OCI-LY1 (cell line): ENCODE data around the gene TAF3.

Experiments
- H2AFZ ChIP-seq: fragments of 200-600 bp; sonication (generic), shearing (Covaris generic); 2 replicates; pipeline ENCODE4 v1.6.0; 2014; ENCODE audit warnings: antibody characterized with exemption, mild to moderate bottlenecking, low read length
- H3F3A ChIP-seq: fragments of 200-600 bp; sonication (generic), shearing (Covaris generic); 2 replicates; pipeline ENCODE4 v1.6.0; 2014; ENCODE audit warnings: mild to moderate bottlenecking, antibody characterized with exemption, low read length, moderate library complexity; ENCODE audit not compliant: insufficient read depth
- H3K27ac ChIP-seq: fragments of 200-600 bp; sonication (generic); 2 replicates; pipeline ENCODE4 v1.5.1; 2014; ENCODE audit warnings: low read length, mixed run types, mild to moderate bottlenecking, low read depth; ENCODE audit not compliant: poor library complexity, severe bottlenecking
- H3K27me3 ChIP-seq: fragments of 200-600 bp; sonication (generic); 2 replicates; pipeline ENCODE4 v1.6.0; 2014; ENCODE audit warnings: antibody characterized with exemption, mild to moderate bottlenecking, low read length, moderate library complexity; ENCODE audit not compliant: insufficient read depth
- H3K36me3 ChIP-seq: fragments of 200-600 bp; sonication (generic); 2 replicates; pipeline ENCODE4 v1.6.1; 2014; ENCODE audit warnings: mild to moderate bottlenecking, antibody characterized with exemption, low read length, moderate library complexity, mixed read lengths; ENCODE audit not compliant: insufficient read depth
- H3K4me1 ChIP-seq: fragments of 200-600 bp; sonication (generic); 2 replicates; pipeline ENCODE4 v1.5.1; 2014; ENCODE audit warnings: mild to moderate bottlenecking, low read length, moderate library complexity; ENCODE audit not compliant: insufficient read depth, severe bottlenecking
- H3K4me2 ChIP-seq: fragments of 200-600 bp; sonication (generic), shearing (Covaris generic); 2 replicates; pipeline ENCODE4 v1.6.1; 2014; ENCODE audit warnings: low read length
- H3K4me3 ChIP-seq: fragments of 200-600 bp; sonication (generic); 2 replicates; pipeline ENCODE4 v1.5.1; 2014; ENCODE audit warnings: low read length, low read depth, mild to moderate bottlenecking, mixed read lengths; ENCODE audit not compliant: poor library complexity, severe bottlenecking
- H3K79me2 ChIP-seq: fragments of 200-600 bp; shearing (Covaris generic); 2 replicates; pipeline ENCODE4 v1.6.1; 2016; ENCODE audit warnings: mixed run types, low read length, mixed read lengths; ENCODE audit not compliant: insufficient read depth
- H3K9ac ChIP-seq: fragments of 200-600 bp; sonication (generic), shearing (Covaris generic); 2 replicates; pipeline ENCODE4 v1.6.1; 2014; ENCODE audit warnings: mild to moderate bottlenecking, low read length, mixed read lengths
- H3K9me2 ChIP-seq: fragments of 200-600 bp; sonication (generic), shearing (Covaris generic); 2 replicates; pipeline ENCODE4 v1.6.1; 2014; ENCODE audit warnings: low read depth, mild to moderate bottlenecking, low read length, mixed read lengths
- H3K9me3 ChIP-seq: fragments of 200-600 bp; shearing (Covaris generic); 2 replicates; pipeline ENCODE4 v1.6.1; 2014; ENCODE audit warnings: low read length, mixed read lengths
- H4K20me1 ChIP-seq: fragments of 200-600 bp; sonication (generic), shearing (Covaris generic); 2 replicates; pipeline ENCODE4 v1.6.0; 2016; ENCODE audit warnings: mild to moderate bottlenecking, low read length; ENCODE audit not compliant: insufficient read depth
- CTCF ChIP-seq: fragments of 200-600 bp; sonication (generic), shearing (Covaris generic); IDR thresholded peaks from 2 replicates; pipeline ENCODE4 v1.5.1; 2017; ENCODE audit warnings: mild to moderate bottlenecking, antibody characterized with exemption, low read length, moderate library complexity, mixed read lengths
- EZH2 ChIP-seq: fragments of 200-600 bp; sonication (generic), shearing (Covaris generic); IDR thresholded peaks from 2 replicates; pipeline ENCODE4 v1.8.0; 2017; ENCODE audit warnings: borderline replicate concordance, mixed run types, mild to moderate bottlenecking, antibody characterized with exemption, low read length, moderate library complexity, mixed read lengths

Gene TAF3

DNA sequence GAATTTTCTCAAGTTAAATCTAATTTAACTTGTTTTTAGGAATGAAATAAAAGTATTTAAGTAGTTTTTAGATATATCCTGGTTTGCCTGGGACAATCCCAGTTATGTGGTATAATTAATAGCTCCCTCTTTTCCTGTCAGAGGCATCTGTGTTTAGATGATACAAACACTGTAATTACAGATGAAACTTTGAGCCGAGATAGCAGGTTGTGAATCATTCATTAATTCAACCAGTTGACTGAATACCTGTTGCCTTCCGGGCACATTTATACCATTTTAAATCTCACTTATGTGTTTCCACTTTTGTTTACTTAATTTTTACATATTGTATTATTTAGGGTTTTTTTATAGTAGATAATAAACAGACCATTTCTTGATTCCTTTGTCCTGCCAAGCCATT is 154.1 kb downstream of the TAF3 start:
- H3K79me2 ChIP-seq, result no peaks in the 10 kb centered on the region
- H3K27me3 ChIP-seq, result no peaks in the 10 kb centered on the region
- no peak overlapping the region for H2AFZ ChIP-seq
- no peaks in the 10 kb centered on the region for H3F3A ChIP-seq
- no peak overlapping the region for H3K27ac ChIP-seq
- no peak overlapping the region for H3K4me2 ChIP-seq
- H3K9me2 ChIP-seq, result no peaks in the 10 kb centered on the region
- H3K36me3 ChIP-seq, result no peaks in the 10 kb centered on the region
- H3K9me3 ChIP-seq, result no peaks in the 10 kb centered on the region
- H3K4me1 ChIP-seq, result no peaks in the 10 kb centered on the region
- H4K20me1 ChIP-seq, result no peaks in the 10 kb centered on the region
- H3K9ac ChIP-seq, result no peak overlapping the region
- TF ChIP-seq EZH2, result no peak
- no peak for TF ChIP-seq CTCF
- no peak overlapping the region for H3K4me3 ChIP-seq

DNA sequence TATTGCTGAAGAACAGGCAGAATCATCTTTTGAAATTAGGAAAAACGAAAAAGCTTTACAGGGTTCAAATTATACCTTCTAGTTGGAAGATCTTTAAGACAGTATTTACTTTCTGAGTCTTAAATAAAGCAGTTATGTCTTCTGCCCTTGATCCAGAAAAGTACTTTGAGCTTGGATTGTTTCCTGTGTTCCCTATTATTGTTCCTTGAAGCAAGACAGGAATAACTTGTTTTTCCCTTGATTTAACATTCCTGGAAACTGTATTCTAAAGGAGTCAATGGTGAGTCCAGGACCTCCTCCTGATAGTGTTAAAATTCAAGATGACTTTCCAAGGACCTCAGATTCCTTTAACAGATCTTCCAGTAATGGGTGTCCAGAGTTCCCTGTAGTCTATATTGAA is 161.9 kb downstream of the TAF3 start:
- Histone ChIP-seq H4K20me1 (no peaks in the 10 kb centered on the region), H3K4me1 (no peaks in the 10 kb centered on the region), H3K27ac (no peak overlapping the region)

DNA sequence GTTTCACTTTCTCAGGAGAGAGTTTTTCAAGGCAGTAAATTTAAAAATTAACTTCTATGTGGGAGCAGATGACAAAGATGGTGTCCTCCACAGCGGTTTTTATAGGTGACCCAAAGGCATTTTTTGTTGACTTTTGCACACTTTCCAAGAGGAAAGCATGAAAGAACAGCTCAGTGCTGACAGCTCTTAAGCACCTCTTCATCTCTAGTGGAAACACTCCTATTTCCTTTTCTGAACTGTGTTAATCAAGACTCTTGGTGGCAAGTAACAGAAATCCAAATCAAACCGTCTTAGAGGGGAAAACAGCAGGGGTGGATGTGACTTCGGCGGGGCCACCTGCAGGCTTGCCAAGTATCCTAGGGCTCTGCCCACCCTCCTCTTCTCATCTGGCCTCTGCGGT is 164.4 kb downstream of the TAF3 start:
- H3K27ac ChIP-seq, result no peak overlapping the region
- no peaks in the 10 kb centered on the region for H3K9me3 ChIP-seq
- H3K4me1 ChIP-seq, result no peaks in the 10 kb centered on the region
- no peak overlapping the region for H3K4me3 ChIP-seq
- no peak overlapping the region for H3K4me2 ChIP-seq
- H3K79me2 ChIP-seq, result no peaks in the 10 kb centered on the region
- no peaks in the 10 kb centered on the region for H3F3A ChIP-seq
- H3K36me3 ChIP-seq, result peaks cover 9% of the 10 kb centered on the region
- no peak overlapping the region for H3K9ac ChIP-seq
- no peaks in the 10 kb centered on the region for H3K9me2 ChIP-seq
- H2AFZ ChIP-seq, result no peak overlapping the region
- H3K27me3 ChIP-seq, result no peaks in the 10 kb centered on the region
- TF ChIP-seq EZH2, result no peak
- no peak for TF ChIP-seq CTCF
- no peaks in the 10 kb centered on the region for H4K20me1 ChIP-seq

More for the DNA sequence above, 161.9 kb downstream of the TAF3 start:
- Histone ChIP-seq H3K27me3 (no peaks in the 10 kb centered on the region), H3K36me3 (peaks cover 9% of the 10 kb centered on the region), H3K4me3 (no peak overlapping the region), H3K9me3 (no peaks in the 10 kb centered on the region), H3K9me2 (no peaks in the 10 kb centered on the region), H3F3A (no peaks in the 10 kb centered on the region), H2AFZ (no peak overlapping the region), H3K4me2 (no peak overlapping the region), H3K79me2 (no peaks in the 10 kb centered on the region), H3K9ac (no peak overlapping the region)
- TF ChIP-seq CTCF, result no peak
- TF ChIP-seq EZH2, result no peak
